Astrocyte (in vitro differentiated cells and primary cell): ENCODE measurements around the gene LYRM7.
"Not testable (repeated sequence)": the region's sequence is repeated elsewhere in the genome, so short reads cannot be mapped to it uniquely, and the experiment has no call there.

ENCODE experiments used
- CTCF ChIP-seq: IDR thresholded peaks from 2 replicates; pipeline ENCODE4 v1.5.1; 2011; ENCODE audit warnings: low read depth, mild to moderate bottlenecking, inconsistent platforms, low read length, moderate library complexity; ENCODE audit not compliant: insufficient read depth
- EZH2 ChIP-seq: IDR thresholded peaks from 2 replicates; pipeline ENCODE4 v1.6.1; 2012; ENCODE audit warnings: mild to moderate bottlenecking, low read length, inconsistent platforms; ENCODE audit not compliant: insufficient read depth

- not testable (repeated sequence) for TF ChIP-seq CTCF, EZH2
Observed at GRCh38 chr5:131133091-131133490, 37.7 kb upstream of the LYRM7 start.
